AG09319 (cell line): ENCODE data around the gene SRRD.

ENCODE experiments used
- DNase-seq: peaks from one replicate; pipeline ENCODE4 v3.0.0-alpha.2; 2010; ENCODE audit warnings: low read depth; ENCODE audit errors: extremely low read depth
- TF ChIP-seq, protein P1 (sequence below): IDR thresholded peaks from 2 replicates; pipeline ENCODE4 v1.5.1; 2011; ENCODE audit warnings: low read depth, mild to moderate bottlenecking, inconsistent platforms, low read length, moderate library complexity

SRRD gene

DNA sequence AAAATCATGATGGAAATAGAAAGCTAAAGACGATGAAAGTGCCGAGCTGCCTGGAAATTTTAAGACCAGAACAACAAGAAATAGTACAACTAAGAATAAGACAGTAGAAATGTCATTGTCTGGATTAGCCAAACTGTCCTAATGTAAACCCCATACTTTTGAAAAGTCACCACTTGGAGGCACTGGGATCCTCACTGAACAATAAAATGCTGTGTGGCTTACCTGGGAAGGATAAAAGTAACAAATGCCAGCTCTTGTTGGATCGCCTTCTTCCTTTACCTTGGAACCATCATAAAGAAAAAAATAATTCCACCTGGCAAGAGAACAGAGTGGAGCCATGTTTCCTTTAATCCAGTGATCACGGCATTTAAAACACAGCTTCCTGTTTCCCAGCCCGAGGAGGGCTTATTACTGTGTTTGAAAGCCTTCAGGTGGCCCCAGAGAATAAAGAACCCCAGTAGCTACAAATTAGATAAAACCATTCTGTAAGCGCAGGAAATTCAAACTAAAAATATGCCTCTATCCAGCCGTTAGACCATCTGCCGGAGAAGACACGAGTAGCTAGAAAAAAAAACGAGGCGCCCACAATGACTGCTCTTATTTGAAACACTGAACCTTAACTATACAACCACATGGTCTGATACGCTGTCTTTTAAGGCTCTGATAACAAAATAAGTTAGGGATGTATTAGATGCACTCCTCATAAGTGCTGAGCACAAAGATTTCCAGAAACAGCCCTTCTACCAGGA is 4.5 kb upstream of the SRRD start:
- TF ChIP-seq, protein P1, sequence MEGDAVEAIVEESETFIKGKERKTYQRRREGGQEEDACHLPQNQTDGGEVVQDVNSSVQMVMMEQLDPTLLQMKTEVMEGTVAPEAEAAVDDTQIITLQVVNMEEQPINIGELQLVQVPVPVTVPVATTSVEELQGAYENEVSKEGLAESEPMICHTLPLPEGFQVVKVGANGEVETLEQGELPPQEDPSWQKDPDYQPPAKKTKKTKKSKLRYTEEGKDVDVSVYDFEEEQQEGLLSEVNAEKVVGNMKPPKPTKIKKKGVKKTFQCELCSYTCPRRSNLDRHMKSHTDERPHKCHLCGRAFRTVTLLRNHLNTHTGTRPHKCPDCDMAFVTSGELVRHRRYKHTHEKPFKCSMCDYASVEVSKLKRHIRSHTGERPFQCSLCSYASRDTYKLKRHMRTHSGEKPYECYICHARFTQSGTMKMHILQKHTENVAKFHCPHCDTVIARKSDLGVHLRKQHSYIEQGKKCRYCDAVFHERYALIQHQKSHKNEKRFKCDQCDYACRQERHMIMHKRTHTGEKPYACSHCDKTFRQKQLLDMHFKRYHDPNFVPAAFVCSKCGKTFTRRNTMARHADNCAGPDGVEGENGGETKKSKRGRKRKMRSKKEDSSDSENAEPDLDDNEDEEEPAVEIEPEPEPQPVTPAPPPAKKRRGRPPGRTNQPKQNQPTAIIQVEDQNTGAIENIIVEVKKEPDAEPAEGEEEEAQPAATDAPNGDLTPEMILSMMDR: no peak
- DNase-seq: no peak

DNA sequence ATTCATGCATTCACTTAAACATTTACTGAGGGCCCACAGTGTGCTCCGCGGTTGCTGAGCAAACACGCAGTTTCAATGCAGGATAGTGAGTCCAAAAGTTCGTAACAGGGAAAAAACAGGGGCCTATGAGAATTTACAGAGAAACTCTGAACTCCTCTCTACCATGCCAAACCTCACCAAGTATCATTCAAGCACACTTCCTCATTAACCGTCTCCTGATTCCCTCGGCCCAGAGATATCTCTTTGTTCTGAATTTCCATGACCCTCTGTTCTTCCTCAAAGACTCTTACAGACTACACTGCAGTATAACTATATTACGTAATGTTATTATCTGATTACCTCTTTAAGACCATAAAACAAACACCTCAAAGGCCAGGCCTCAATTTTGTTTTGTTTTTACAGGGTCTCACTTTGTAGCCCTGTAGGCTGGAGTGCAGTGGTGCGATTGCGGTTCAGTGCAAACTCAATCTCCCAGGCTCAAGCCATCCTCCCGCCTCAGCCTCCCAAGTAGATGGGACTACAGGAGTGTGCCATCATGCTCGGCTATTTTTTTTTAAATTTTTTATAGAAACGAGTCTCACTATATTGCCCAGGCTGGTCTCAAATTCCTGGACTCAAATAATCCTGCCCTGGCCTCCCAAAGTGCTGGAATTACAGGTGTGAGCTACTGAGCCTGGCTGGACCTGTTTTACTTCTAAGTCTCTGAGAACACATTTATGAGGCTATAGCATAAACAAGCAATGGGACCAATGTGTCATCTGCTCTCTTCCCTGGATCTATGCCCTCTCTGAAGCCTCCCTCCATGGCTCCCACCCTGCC is 3.7 kb upstream of the SRRD start:
- TF ChIP-seq, protein P1: no peak
- DNase-seq: no peak

DNA sequence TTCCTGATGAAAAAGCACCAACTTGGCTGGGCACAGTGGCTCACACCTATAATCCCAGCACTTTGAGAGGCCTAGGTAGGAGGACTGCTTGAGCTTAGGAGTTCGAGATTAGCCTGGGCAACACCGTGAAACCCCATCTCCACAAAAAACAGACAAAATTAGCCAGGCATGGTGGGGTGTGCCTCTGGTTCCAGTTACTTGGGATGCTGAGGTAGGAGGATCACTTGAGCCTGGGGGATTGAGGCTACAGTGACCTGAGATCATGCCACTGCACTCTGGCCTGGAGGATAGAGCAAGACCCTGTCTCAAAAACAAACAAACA is 3.1 kb upstream of the SRRD start:
- TF ChIP-seq, protein P1: no peak

DNA sequence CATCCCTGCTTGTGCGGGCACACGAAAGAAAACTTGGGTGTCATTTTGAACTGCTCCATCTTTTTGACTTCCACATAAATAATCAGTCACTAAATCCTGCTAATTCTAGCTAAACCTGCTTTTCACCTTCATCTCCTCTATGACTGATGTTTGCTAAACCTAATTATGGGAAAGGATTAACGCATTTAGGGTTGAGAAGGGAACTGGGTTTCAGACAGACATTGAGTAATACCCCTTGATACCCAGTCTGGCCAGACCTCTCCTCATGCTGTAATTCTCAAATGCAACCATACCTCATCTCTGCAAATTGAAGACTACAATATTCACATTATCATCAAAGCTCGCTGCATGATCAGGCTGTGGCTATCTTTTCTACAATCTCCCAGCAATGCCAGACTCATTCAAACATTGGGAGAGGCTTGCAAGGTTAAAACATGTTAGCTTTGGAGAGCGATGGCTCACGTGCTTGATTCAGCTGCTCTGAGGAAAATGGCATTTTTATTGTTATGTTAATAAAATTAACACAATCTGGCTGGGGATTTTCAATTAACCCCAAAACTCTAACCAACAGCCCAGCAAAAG is 2.5 kb upstream of the SRRD start:
- TF ChIP-seq, protein P1: no peak
- no peak for DNase-seq

More for the DNA sequence above, 3.1 kb upstream of the SRRD start:
- no peak for DNase-seq

DNA sequence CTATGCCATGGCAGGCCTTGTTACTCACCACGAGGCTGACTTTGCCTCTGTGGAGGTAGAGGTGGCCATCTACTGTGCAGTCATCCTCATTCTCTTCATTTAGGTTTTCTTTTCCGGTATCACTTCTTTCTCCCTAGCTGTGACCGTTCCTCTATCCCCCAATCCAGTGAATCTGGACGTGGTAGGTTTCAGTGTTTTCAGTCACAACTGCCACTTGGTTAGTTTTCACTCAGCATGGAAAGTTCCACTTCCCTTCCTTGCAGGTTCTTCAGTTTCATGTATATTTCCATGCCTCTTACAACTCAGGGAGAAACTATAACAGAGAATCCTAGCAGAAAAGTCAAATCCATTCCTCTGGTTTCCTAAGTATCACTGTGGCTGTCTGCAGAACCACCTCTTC is 2.0 kb upstream of the SRRD start:
- TF ChIP-seq, protein P1: no peak
- no peak for DNase-seq

DNA sequence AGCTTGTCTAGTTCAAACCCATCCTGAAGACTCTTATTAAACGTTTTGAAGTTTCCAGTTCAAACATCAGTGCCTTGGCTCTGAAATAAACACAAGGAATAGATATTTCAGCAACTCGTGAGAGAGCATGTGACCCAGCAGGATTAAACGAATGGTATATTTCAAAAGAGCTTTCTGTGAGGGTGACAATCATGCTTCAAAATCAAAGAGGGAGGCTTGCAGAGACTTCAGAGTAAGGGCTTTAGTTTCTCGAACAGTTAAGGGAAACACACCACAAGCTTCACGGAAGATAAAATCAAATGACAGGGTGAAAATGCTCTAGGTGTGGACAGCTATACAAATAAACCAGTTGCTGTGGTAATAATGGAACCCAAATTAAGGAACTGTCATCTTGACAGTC is 1.5 kb upstream of the SRRD start:
- DNase-seq: no peak
- TF ChIP-seq, protein P1: no peak

DNA sequence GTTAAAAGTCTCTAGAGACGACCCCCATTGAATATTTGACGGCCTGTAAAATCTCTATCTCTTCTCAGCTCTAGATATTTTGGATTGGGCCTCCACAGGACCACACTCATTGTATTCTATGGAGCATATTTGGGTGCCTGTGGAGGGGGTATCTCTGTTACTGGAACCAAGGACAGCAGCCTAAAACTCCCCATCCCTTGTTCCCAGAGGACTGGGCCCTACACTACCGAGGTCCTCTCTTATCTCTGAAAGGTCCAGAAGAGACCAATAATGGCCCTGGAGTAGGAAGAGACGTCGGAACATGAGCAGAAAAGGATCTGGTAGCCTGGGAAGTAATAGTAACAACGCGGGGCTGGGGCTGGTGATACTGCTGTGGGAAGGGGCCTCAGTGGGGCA is 636 bp upstream of the SRRD start:
- TF ChIP-seq, protein P1: no peak
- DNase-seq: no peak
